CD4-positive, alpha-beta T cell treated with Interleukin-2 at 100 ng/mL for 4 hours (primary cell): ENCODE measurements around the gene RDH12.
"Not testable (repeated sequence)": the region's sequence is repeated elsewhere in the genome, so short reads cannot be mapped to it uniquely, and the experiment has no call there.

Source experiments
- DNase-seq: peaks from one replicate; pipeline ENCODE4 v3.0.0-alpha.2; 2020; ENCODE audit warnings: low spot score

Gene RDH12

GRCh38 chr14:67701492-67701891, at the start of gene RDH12:
TSS of gene RDH12 (plus strand) at chr14:67701886. CDS start at chr14:67722643, 20,757 bp downstream.
- DNase-seq: not testable (repeated sequence)

GRCh38 chr14:67652189-67652588, 49.5 kb upstream of the RDH12 start:
- no peak for DNase-seq

- no peak for DNase-seq
These were observed 47.9 kb upstream of the RDH12 start for GRCh38 chr14:67653651-67654280.

GRCh38 chr14:67663633-67664032, 38.1 kb upstream of the RDH12 start:
- no peak for DNase-seq

GRCh38 chr14:67665868-67666267, 35.8 kb upstream of the RDH12 start:
- no peak for DNase-seq

GRCh38 chr14:67666750-67667449, 34.8 kb upstream of the RDH12 start:
- DNase-seq: peak; percentile 66

GRCh38 chr14:67668559-67668958, 33.1 kb upstream of the RDH12 start:
- DNase-seq: peak; percentile 45

GRCh38 chr14:67673451-67673850, 28.2 kb upstream of the RDH12 start:
- DNase-seq: no peak

- peak; percentile 32 for DNase-seq
These were observed 27.6 kb upstream of the RDH12 start for GRCh38 chr14:67674139-67674479.

- peak; percentile 71 for DNase-seq
These were observed 27.0 kb upstream of the RDH12 start, which contains the start of gene VTI1B for GRCh38 chr14:67674480-67675218. TSS of gene VTI1B (minus strand) at chr14:67674632. CDS start at chr14:67674489, 143 bp downstream.

GRCh38 chr14:67675219-67675582, 26.5 kb upstream of the RDH12 start:
- DNase-seq: no peak

- no peak for DNase-seq
These were observed 22.7 kb upstream of the RDH12 start for GRCh38 chr14:67679006-67679405.

- DNase-seq: peak; percentile 25
These were observed 21.5 kb upstream of the RDH12 start for GRCh38 chr14:67680121-67680602.

- DNase-seq: no peak
These were observed 20.7 kb upstream of the RDH12 start for GRCh38 chr14:67680941-67681340.

GRCh38 chr14:67683842-67684241, 17.8 kb upstream of the RDH12 start:
- DNase-seq: no peak

GRCh38 chr14:67690011-67690410, 11.7 kb upstream of the RDH12 start:
- DNase-seq: no peak

GRCh38 chr14:67694791-67695393, 6.8 kb upstream of the RDH12 start:
- DNase-seq: peak; percentile 70

GRCh38 chr14:67695394-67695949, 6.2 kb upstream of the RDH12 start, which contains the start of gene RDH11:
TSS of gene RDH11 (minus strand) at chr14:67695764. CDS start at chr14:67695703, 61 bp downstream.
- DNase-seq: peak; percentile 88

- no peak for DNase-seq
These were observed 4.7 kb upstream of the RDH12 start for GRCh38 chr14:67697006-67697405.

GRCh38 chr14:67698179-67698578, 3.5 kb upstream of the RDH12 start:
- DNase-seq: no peak

GRCh38 chr14:67703997-67704396, 2.3 kb downstream of the RDH12 start:
- DNase-seq: no peak

GRCh38 chr14:67704484-67705089, 2.9 kb downstream of the RDH12 start:
- DNase-seq: peak; percentile 68
